Endothelial cell of umbilical vein (primary cell): ENCODE measurements around the gene MEX3C. TPM values are rescaled to one million over a fixed set of nuclear protein-coding genes. Genes with fewer than 3 reads are reported as not detected.

Source experiments
- BruUV-seq: library from RNA; stranded (reverse); fragments of 400-500 nt; replicated peaks from 2 replicates; lab custom pipeline; 2021; lab: Mats Ljungman, UMichigan
- CTCF ChIA-PET: fragments of 300-600, 350-600 bp; sonication (Branson Sonifier 250); formaldehyde crosslinking; loops from one replicate; lab custom pipeline; 2021; ENCODE audit warnings: antibody characterized with exemption, inconsistent platforms; lab: Charles Lee
- POLR2A ChIA-PET: fragments of 300-600, 350-600 bp; sonication (Branson Sonifier 250); formaldehyde crosslinking; loops from one replicate; lab custom pipeline; 2021; ENCODE audit warnings: antibody characterized with exemption, inconsistent platforms; lab: Charles Lee
- DNase-seq: peaks from one replicate; pipeline ENCODE4 v3.0.0-alpha.2; 2011; ENCODE audit warnings: low read depth, low spot score
- FAIRE-seq: peaks from 2 replicates; lab custom pipeline; 2011; peaks lifted over from hg19 to GRCh38; lab: Jason Lieb, UNC
- H2AFZ ChIP-seq: 2 replicates; pipeline ENCODE4 v1.6.0; 2012; ENCODE audit warnings: low read depth, low read length, control low read depth, inconsistent platforms
- H3K27ac ChIP-seq: 2 replicates; pipeline ENCODE4 v1.5.1; 2011; ENCODE audit warnings: low read depth, mild to moderate bottlenecking, control low read depth, low read length, moderate library complexity; ENCODE audit not compliant: insufficient read depth
- H3K27me3 ChIP-seq, 2 experiments: 2 replicates each; pipeline versions ENCODE4 v1.6.0 to v1.6.1; 2011; ENCODE audit warnings: low read length in 2 of 2, mixed read lengths in 1 of 2; ENCODE audit not compliant: control insufficient read depth in 2 of 2, insufficient read depth in 2 of 2
- H3K36me3 ChIP-seq, 2 experiments: 2 replicates in 1 of 2; 3 replicates in 1 of 2; pipeline ENCODE4 v1.5.1; 2011; ENCODE audit warnings: low read length in 2 of 2, mild to moderate bottlenecking in 1 of 2, moderate library complexity in 1 of 2; ENCODE audit not compliant: control insufficient read depth in 2 of 2, insufficient read depth in 2 of 2; ENCODE audit errors: extremely low read depth in 1 of 2
- H3K4me1 ChIP-seq: 3 replicates; pipeline ENCODE4 v1.5.1; 2011; ENCODE audit warnings: mild to moderate bottlenecking, low read length; ENCODE audit not compliant: control insufficient read depth, insufficient read depth; ENCODE audit errors: extremely low read depth
- H3K4me2 ChIP-seq: 2 replicates; pipeline ENCODE4 v1.6.1; 2011; ENCODE audit warnings: low read length, control low read depth, mixed read lengths; ENCODE audit not compliant: insufficient read depth
- H3K4me3 ChIP-seq, 3 experiments: fragments of 200-600 bp in 1 of 3; sonication (generic), shearing (Covaris generic) in 1 of 3; replicated peaks in 1 of 3; 2 replicates each; pipeline ENCODE4 v1.5.1; 2011 to 2016; ENCODE audit warnings: control low read depth in 3 of 3, low read length in 3 of 3, mild to moderate bottlenecking in 2 of 3, inconsistent platforms in 1 of 3, low read depth in 1 of 3, moderate library complexity in 1 of 3; ENCODE audit not compliant: insufficient read depth in 1 of 3
- H3K79me2 ChIP-seq: 2 replicates; pipeline ENCODE4 v1.6.0; 2012; ENCODE audit warnings: low read length, inconsistent platforms; ENCODE audit not compliant: control insufficient read depth, insufficient read depth
- H3K9ac ChIP-seq: replicated peaks from 2 replicates; pipeline ENCODE3; 2011; ENCODE audit warnings: low read length, control low read depth; ENCODE audit not compliant: insufficient read depth; ENCODE audit errors: extremely low read depth
- H3K9me1 ChIP-seq: replicated peaks from 3 replicates; pipeline ENCODE4 v1.6.0; 2011; ENCODE audit warnings: mild to moderate bottlenecking, low read length; ENCODE audit not compliant: control insufficient read depth, insufficient read depth; ENCODE audit errors: extremely low read depth
- H3K9me3 ChIP-seq: replicated peaks from 2 replicates; pipeline ENCODE4 v1.5.1; 2012; ENCODE audit warnings: low read length, inconsistent platforms; ENCODE audit not compliant: control insufficient read depth, insufficient read depth
- H4K20me1 ChIP-seq: replicated peaks from 2 replicates; pipeline ENCODE3; 2011; ENCODE audit warnings: mild to moderate bottlenecking, low read length; ENCODE audit not compliant: control insufficient read depth, insufficient read depth; ENCODE audit errors: extremely low read depth
- EZH2 ChIP-seq: IDR thresholded peaks from 2 replicates; pipeline ENCODE4 v1.6.1; 2012; ENCODE audit warnings: borderline replicate concordance, low read depth, mild to moderate bottlenecking, moderate library complexity, low read length, inconsistent platforms; ENCODE audit not compliant: severe bottlenecking
- FOS ChIP-seq: IDR thresholded peaks from 2 replicates; pipeline ENCODE4 v1.6.1; 2011; ENCODE audit warnings: mild to moderate bottlenecking, low read length, moderate library complexity, borderline replicate concordance; ENCODE audit not compliant: insufficient read depth
- GATA2 ChIP-seq: IDR thresholded peaks from 2 replicates; pipeline ENCODE4 v1.7.0; 2011; ENCODE audit warnings: low read depth, mild to moderate bottlenecking, moderate library complexity, mixed read lengths, low read length; ENCODE audit not compliant: insufficient read length, insufficient read depth
- JUN ChIP-seq: IDR thresholded peaks from 2 replicates; pipeline ENCODE4 v1.6.1; 2011; ENCODE audit warnings: borderline replicate concordance, low read depth; ENCODE audit not compliant: insufficient read length, insufficient read depth
- MYC ChIP-seq: IDR thresholded peaks from one replicate; pipeline ENCODE4 v1.6.1; 2011; ENCODE audit warnings: mild to moderate bottlenecking, low read depth, low read length
- POLR2A ChIP-seq: IDR thresholded peaks from 2 replicates; pipeline ENCODE4 v1.6.1; 2012; ENCODE audit warnings: low read depth, mild to moderate bottlenecking, control low read depth, low read length
- POLR2AphosphoS5 ChIP-seq: IDR thresholded peaks from 2 replicates; pipeline ENCODE4 v1.6.1; 2012; ENCODE audit warnings: low read depth, mild to moderate bottlenecking, control low read depth, low read length, moderate library complexity; ENCODE audit not compliant: insufficient read depth
- dilution Hi-C: fragments of 300-500 bp; cut with MboI; formaldehyde crosslinking; loops from one replicate; pipeline ENCODE4 v1.15.0; 2019; ENCODE audit warnings: low sequenced_read_pairs; ENCODE audit not compliant: extremely low pct_ligation_motif_present
- intact Hi-C: fragments of 100-400 bp; cut with micrococcal nuclease; formaldehyde crosslinking; loops from one replicate; pipeline ENCODE4 v1.10.0; 2022
- polyA plus RNA-seq, 4 experiments: library from polyadenylated mRNA; depleted of rRNA in 3 of 4; stranded (reverse) in 3 of 4; unstranded in 1 of 4; fragments of >200 nt; gene quantifications; 2 replicates each; pipeline versions ENCODE4 v1.2.1 to v1.2.3, GENCODE V29; 2011 to 2012; ENCODE audit warnings: missing spikeins in 1 of 4
- total RNA-seq: library from RNA; stranded (reverse); gene quantifications from 2 replicates; pipeline ENCODE4 v1.2.3, GENCODE V29; 2021
- TF ChIP-seq, protein P1 (sequence below): IDR thresholded peaks from 2 replicates; pipeline ENCODE4 v1.6.1; 2011; ENCODE audit not compliant: insufficient read depth, insufficient read length
- TF ChIP-seq, protein P2 (sequence below), 2 donors: IDR thresholded peaks; 1 replicate in 1 of 2; 2 replicates in 1 of 2; pipeline ENCODE4 v1.5.1; 2011; ENCODE audit warnings: low read length in 2 of 2, mild to moderate bottlenecking in 2 of 2, moderate library complexity in 2 of 2, control low read depth in 1 of 2, inconsistent platforms in 1 of 2, low read depth in 1 of 2; ENCODE audit not compliant: insufficient read depth in 1 of 2; ENCODE audit errors: extremely low read depth in 1 of 2

MEX3C gene
- total and polyA plus RNA-seq, 2 donors (not counting 3 experiments of a cell fraction or from before 2014, with no cell fraction given), result 23.4 to 45.7 TPM

DNA sequence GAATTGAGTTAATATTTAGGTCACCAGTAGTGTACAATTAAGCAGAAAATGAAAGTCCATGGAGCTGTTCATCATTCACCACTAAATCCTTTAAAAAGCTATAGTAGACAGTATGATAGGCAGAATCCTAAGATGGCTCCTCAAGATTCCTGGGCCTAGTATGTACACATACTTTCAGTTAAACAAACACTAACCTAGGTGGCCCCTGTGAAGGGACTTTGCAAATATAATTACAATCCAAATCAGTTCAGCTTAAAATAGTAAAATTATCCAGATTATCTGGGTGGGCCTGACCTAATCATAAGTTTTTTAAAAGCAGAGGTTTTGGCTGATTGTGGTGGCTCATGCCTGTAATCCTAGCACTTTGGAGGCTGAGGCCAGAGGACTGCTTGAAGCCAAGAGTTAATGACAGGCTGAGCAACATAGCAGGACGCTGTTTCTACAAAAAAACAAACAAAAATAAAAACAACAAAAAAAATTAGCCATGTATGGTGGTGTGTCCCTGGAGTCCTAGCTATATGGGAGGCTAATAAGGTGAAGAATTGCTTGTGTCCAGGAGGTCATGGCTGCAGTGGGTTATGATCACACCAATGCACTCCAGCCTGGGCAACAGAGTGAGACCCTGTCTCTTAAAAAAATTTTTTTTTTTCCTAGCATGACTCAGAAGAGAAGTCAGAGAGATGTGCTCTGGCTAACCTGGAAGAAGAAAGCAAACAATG, 13.9 kb downstream of the MEX3C start:
- DNase-seq, result no peak
- no TSS peak for BruUV-seq
- H4K20me1 ChIP-seq, result peaks cover 23% of the 10 kb centered on the region
- H3K36me3 ChIP-seq, result peaks cover 0 to 2% of the 10 kb centered on the region in 2 experiments
- dilution Hi-C loops, result no loop called here
- FAIRE-seq, result no peak
- H3K4me3 ChIP-seq, result no peak overlapping the region
- no peak overlapping the region for H3K9ac ChIP-seq
- intact Hi-C loops, result no loop called here
- no peak overlapping the region for H3K4me2 ChIP-seq
- H3K27ac ChIP-seq, result no peak overlapping the region
- no peak overlapping the region for H2AFZ ChIP-seq
- no peaks in the 10 kb centered on the region for H3K27me3 ChIP-seq
- POLR2A ChIA-PET, result interaction anchor here (0.7 kb wide), 1 partner anchor 914 kb away, joined by 3 read pairs; no protein-coding TSS in a partner anchor
- H3K79me2 ChIP-seq, result peaks cover 96% of the 10 kb centered on the region
- TF ChIP-seq, protein P1, sequence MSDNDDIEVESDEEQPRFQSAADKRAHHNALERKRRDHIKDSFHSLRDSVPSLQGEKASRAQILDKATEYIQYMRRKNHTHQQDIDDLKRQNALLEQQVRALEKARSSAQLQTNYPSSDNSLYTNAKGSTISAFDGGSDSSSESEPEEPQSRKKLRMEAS, result no peak
- TF ChIP-seq EZH2 (no peak), GATA2 (no peak), MYC (no peak), POLR2A (no peak), JUN (no peak), FOS (no peak), POLR2AphosphoS5 (no peak)
- TF ChIP-seq, protein P2, sequence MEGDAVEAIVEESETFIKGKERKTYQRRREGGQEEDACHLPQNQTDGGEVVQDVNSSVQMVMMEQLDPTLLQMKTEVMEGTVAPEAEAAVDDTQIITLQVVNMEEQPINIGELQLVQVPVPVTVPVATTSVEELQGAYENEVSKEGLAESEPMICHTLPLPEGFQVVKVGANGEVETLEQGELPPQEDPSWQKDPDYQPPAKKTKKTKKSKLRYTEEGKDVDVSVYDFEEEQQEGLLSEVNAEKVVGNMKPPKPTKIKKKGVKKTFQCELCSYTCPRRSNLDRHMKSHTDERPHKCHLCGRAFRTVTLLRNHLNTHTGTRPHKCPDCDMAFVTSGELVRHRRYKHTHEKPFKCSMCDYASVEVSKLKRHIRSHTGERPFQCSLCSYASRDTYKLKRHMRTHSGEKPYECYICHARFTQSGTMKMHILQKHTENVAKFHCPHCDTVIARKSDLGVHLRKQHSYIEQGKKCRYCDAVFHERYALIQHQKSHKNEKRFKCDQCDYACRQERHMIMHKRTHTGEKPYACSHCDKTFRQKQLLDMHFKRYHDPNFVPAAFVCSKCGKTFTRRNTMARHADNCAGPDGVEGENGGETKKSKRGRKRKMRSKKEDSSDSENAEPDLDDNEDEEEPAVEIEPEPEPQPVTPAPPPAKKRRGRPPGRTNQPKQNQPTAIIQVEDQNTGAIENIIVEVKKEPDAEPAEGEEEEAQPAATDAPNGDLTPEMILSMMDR (IDR thresholded peaks at IDR 0.05; ENCODE audit: extremely low read depth in 1 of 2, insufficient read depth in 1 of 2, low read depth in 1 of 2, low read length in 2 of 2), result no peak
- H3K4me1 ChIP-seq, result no peaks in the 10 kb centered on the region
- CTCF ChIA-PET, result interaction anchor here (1.1 to 1.4 kb wide), 2 partner anchors 11 to 20 kb away, joined by 3 read pairs; no protein-coding TSS in a partner anchor
- no peaks in the 10 kb centered on the region for H3K9me3 ChIP-seq
- H3K9me1 ChIP-seq, result no peaks in the 10 kb centered on the region
